Measurements from ENCODE around the gene GDAP1L1.

- no peak for TF ChIP-seq YY1 (IDR thresholded peaks at IDR 0.05; ENCODE audit: insufficient read depth, insufficient read length)
- TF ChIP-seq SUZ12 (IDR thresholded peaks at IDR 0.05; ENCODE audit: extremely low read depth, insufficient read depth, insufficient read length): no peak
- no peak for TF ChIP-seq ZNF274 (IDR thresholded peaks at IDR 0.05; ENCODE audit: low read depth, low read length)
Observed at GRCh38 chr20:44222633-44223368, 24.3 kb upstream of the GDAP1L1 start.

Data from NT2/D1 (cell line).